ENCODE data around the gene SETBP1.

DNA sequence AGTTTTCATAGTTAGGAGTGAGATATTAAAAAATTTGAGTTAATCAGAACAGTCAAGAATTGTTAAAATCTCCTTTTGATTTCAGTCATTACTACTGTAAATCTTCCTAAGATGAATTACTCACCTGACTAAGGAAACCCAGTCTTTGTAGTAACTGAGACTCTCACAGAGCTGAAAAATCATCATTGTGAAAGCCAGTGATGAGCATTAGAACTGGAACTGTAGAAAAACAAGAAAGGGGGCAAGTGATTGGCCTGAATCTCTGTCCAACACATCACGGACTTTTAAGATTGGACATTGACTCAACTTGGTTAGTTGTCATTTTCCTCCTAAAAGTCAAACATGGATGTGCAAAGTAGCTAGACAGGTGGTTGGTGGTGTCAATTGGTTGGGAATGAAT is 21.9 kb downstream of the SETBP1 start:
- TF ChIP-seq, protein P1, sequence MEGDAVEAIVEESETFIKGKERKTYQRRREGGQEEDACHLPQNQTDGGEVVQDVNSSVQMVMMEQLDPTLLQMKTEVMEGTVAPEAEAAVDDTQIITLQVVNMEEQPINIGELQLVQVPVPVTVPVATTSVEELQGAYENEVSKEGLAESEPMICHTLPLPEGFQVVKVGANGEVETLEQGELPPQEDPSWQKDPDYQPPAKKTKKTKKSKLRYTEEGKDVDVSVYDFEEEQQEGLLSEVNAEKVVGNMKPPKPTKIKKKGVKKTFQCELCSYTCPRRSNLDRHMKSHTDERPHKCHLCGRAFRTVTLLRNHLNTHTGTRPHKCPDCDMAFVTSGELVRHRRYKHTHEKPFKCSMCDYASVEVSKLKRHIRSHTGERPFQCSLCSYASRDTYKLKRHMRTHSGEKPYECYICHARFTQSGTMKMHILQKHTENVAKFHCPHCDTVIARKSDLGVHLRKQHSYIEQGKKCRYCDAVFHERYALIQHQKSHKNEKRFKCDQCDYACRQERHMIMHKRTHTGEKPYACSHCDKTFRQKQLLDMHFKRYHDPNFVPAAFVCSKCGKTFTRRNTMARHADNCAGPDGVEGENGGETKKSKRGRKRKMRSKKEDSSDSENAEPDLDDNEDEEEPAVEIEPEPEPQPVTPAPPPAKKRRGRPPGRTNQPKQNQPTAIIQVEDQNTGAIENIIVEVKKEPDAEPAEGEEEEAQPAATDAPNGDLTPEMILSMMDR (conservative IDR thresholded peaks at IDR 0.05; ENCODE audit: low read depth, low read length): no peak
- no peak for TF ChIP-seq POLR2A (IDR thresholded peaks at IDR 0.05; ENCODE audit: low read depth, low read length)
- TF ChIP-seq SMC3 (IDR thresholded peaks at IDR 0.05; ENCODE audit: low read depth, low read length): no peak
- no peak for TF ChIP-seq RCOR1 (IDR thresholded peaks at IDR 0.05; ENCODE audit: insufficient replicate concordance, low read length)
- TF ChIP-seq RAD21 (IDR thresholded peaks at IDR 0.05; ENCODE audit: low read length): no peak
- no peak for TF ChIP-seq FOS (IDR thresholded peaks at IDR 0.05; ENCODE audit: low read depth, low read length)
- TF ChIP-seq CEBPB (IDR thresholded peaks at IDR 0.05; ENCODE audit: low read depth, low read length): no peak
- TF ChIP-seq, protein P2, sequence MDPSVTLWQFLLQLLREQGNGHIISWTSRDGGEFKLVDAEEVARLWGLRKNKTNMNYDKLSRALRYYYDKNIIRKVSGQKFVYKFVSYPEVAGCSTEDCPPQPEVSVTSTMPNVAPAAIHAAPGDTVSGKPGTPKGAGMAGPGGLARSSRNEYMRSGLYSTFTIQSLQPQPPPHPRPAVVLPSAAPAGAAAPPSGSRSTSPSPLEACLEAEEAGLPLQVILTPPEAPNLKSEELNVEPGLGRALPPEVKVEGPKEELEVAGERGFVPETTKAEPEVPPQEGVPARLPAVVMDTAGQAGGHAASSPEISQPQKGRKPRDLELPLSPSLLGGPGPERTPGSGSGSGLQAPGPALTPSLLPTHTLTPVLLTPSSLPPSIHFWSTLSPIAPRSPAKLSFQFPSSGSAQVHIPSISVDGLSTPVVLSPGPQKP (IDR thresholded peaks at IDR 0.05; ENCODE audit: borderline replicate concordance, low read depth, low read length): no peak
- no peak for TF ChIP-seq BHLHE40 (IDR thresholded peaks at IDR 0.05; ENCODE audit: low read depth, low read length)
- TF ChIP-seq MAFK (IDR thresholded peaks at IDR 0.05; ENCODE audit: low read depth, low read length): no peak

All from IMR-90 (cell line).